Measurements from ENCODE around the gene RAB5IF. TPM values are rescaled to one million over a fixed set of nuclear protein-coding genes. Genes with fewer than 3 reads are reported as not detected.
"Not testable (repeated sequence)": the region's sequence is repeated elsewhere in the genome, so short reads cannot be mapped to it uniquely, and the experiment has no call there.

Gene RAB5IF
- 10 to 100 TPM; 12.8 to 37.7 (median 28.5) TPM for total RNA-seq

- H3K27me3 ChIP-seq: no peaks in the 10 kb centered on the region
- no peaks in the 10 kb centered on the region for H3K9me3 ChIP-seq
- TF ChIP-seq POLR2A (IDR thresholded peaks at IDR 0.05) (peak; percentile 59 to 84), CTCF (IDR thresholded peaks at IDR 0.05) (peak; percentile 87 to 99 (median 93))
- intact Hi-C loops (cut with DNase I; ENCODE audit: low total_unique reads): loop anchor here (10.0 kb wide), 1 partner anchor 51 kb away; no protein-coding TSS in a partner anchor
- peak within 1 kb of the TSS; percentile 86 to 91 for H3K27ac ChIP-seq
- no peaks in the 10 kb centered on the region for H3K36me3 ChIP-seq
- peak; percentile 98 to 100 for DNase-seq
- peak within 1 kb of the TSS; percentile 87 to 100 for H3K4me3 ChIP-seq
- H3K4me1 ChIP-seq: peaks cover 0 to 6% of the 10 kb centered on the region in 2 donors
Observed at GRCh38 chr20:36605399-36606157, at the start of gene RAB5IF. Gene RAB5IF, plus strand, starts transcription at chr20:36605779. Its CDS starts 173 bp downstream, at chr20:36605952.

GRCh38 chr20:36562724-36563123 lies 42.9 kb upstream of the RAB5IF start:
- no peak overlapping the region for H3K4me3 ChIP-seq
- no peaks in the 10 kb centered on the region for H3K9me3 ChIP-seq
- H3K4me1 ChIP-seq: no peaks in the 10 kb centered on the region
- intact Hi-C loops (cut with DNase I; ENCODE audit: low total_unique reads): no loop called here
- no peak overlapping the region for H3K27ac ChIP-seq
- H3K27me3 ChIP-seq: no peaks in the 10 kb centered on the region
- TF ChIP-seq POLR2A (IDR thresholded peaks at IDR 0.05): no peak
- TF ChIP-seq CTCF (IDR thresholded peaks at IDR 0.05): no peak
- no peaks in the 10 kb centered on the region for H3K36me3 ChIP-seq
- DNase-seq: no peak

- no peak overlapping the region for H3K4me3 ChIP-seq
- no peak for TF ChIP-seq POLR2A (IDR thresholded peaks at IDR 0.05)
- TF ChIP-seq CTCF (IDR thresholded peaks at IDR 0.05): no peak
- intact Hi-C loops (cut with DNase I; ENCODE audit: low total_unique reads): no loop called here
- no peaks in the 10 kb centered on the region for H3K36me3 ChIP-seq
- no peak overlapping the region for H3K27ac ChIP-seq
- no peaks in the 10 kb centered on the region for H3K9me3 ChIP-seq
- no peaks in the 10 kb centered on the region for H3K4me1 ChIP-seq
- no peak for DNase-seq
- H3K27me3 ChIP-seq: no peaks in the 10 kb centered on the region
Observed at GRCh38 chr20:36563374-36563773, 42.2 kb upstream of the RAB5IF start.

GRCh38 chr20:36564078-36564725 lies 41.4 kb upstream of the RAB5IF start:
- intact Hi-C loops (cut with DNase I; ENCODE audit: low total_unique reads); H3K27me3 ChIP-seq; DNase-seq; H3K4me1 ChIP-seq; H3K4me3 ChIP-seq; H3K36me3 ChIP-seq; H3K27ac ChIP-seq; H3K9me3 ChIP-seq: not testable (repeated sequence)

- H3K4me1 ChIP-seq; intact Hi-C loops (cut with DNase I; ENCODE audit: low total_unique reads); DNase-seq; H3K27me3 ChIP-seq; H3K27ac ChIP-seq; H3K4me3 ChIP-seq; H3K9me3 ChIP-seq; H3K36me3 ChIP-seq: not testable (repeated sequence)
Observed at GRCh38 chr20:36564726-36565121, 40.9 kb upstream of the RAB5IF start.

- Histone ChIP-seq H3K9me3 (no peaks in the 10 kb centered on the region), H3K36me3 (no peaks in the 10 kb centered on the region), H3K4me3 (no peak overlapping the region), H3K27ac (no peak overlapping the region), H3K4me1 (no peaks in the 10 kb centered on the region), H3K27me3 (no peaks in the 10 kb centered on the region)
- no peak for DNase-seq
- no peak for TF ChIP-seq CTCF (IDR thresholded peaks at IDR 0.05)
- TF ChIP-seq POLR2A (IDR thresholded peaks at IDR 0.05): no peak
- intact Hi-C loops (cut with DNase I; ENCODE audit: low total_unique reads): no loop called here
Observed at GRCh38 chr20:36565520-36565919, 40.1 kb upstream of the RAB5IF start.
